Vagina (tissue), 2 donors: Measurements from ENCODE around the gene KIF5A.

Experiments used
- CTCF ChIP-seq, 3 experiments: fragments of 450-650 bp in 2 of 3; fragments of 200-600 bp in 1 of 3; sonication (generic) in 1 of 3; IDR thresholded peaks; one replicate each; pipeline ENCODE4 v1.5.1; 2017 to 2019; ENCODE audit warnings: antibody characterized with exemption in 3 of 3, mild to moderate bottlenecking in 2 of 3, moderate library complexity in 2 of 3
- POLR2AphosphoS5 ChIP-seq, 2 donors: sonication (generic); formaldehyde crosslinking; IDR thresholded peaks; one replicate each; pipeline ENCODE4 v1.9.0; 2017; ENCODE audit warnings: antibody characterized with exemption in 2 of 2, mild to moderate bottlenecking in 2 of 2, low read depth in 1 of 2; ENCODE audit not compliant: insufficient read depth in 1 of 2

GRCh38 chr12:57622293-57623245, 72.7 kb downstream of the KIF5A start:
- no peak for TF ChIP-seq POLR2AphosphoS5 (IDR thresholded peaks at IDR 0.05; ENCODE audit: insufficient read depth in 1 of 2, low read depth in 1 of 2)
- no peak for TF ChIP-seq CTCF (IDR thresholded peaks at IDR 0.05)
